PC-9 (cell line): ENCODE measurements around the gene CHAF1B.

Source experiments
- CTCF ChIP-seq: fragments of 200-600 bp; sonication (generic); conservative IDR thresholded peaks from 2 replicates; pipeline ENCODE4 v1.6.1; 2017; ENCODE audit warnings: mixed run types, antibody characterized with exemption, mild to moderate bottlenecking, moderate library complexity
- EZH2 ChIP-seq: fragments of 200-600 bp; sonication (generic); IDR thresholded peaks from 2 replicates; pipeline ENCODE4 v1.8.0; 2017; ENCODE audit warnings: antibody characterized with exemption, low read depth

GRCh38 chr21:36359185-36359584 is 26.0 kb upstream of the CHAF1B start:
- no peak for TF ChIP-seq CTCF
- TF ChIP-seq EZH2 = no peak
